ENCODE results near the gene TMEM201. TPM values are rescaled to one million over a fixed set of nuclear protein-coding genes. Genes with fewer than 3 reads are reported as not detected.

Gene TMEM201
- total and polyA plus RNA-seq, 2 of the 4 experiments (the other 2 are of a cell fraction), result 1.3 to 8.7 TPM

- H3K9ac ChIP-seq (ENCODE audit: low read depth, low read length), result no peak overlapping the region
- H3K27me3 ChIP-seq (ENCODE audit: control insufficient read depth, insufficient read depth, low read length), result no peaks in the 10 kb centered on the region
- H3K14ac ChIP-seq (replicated peaks; ENCODE audit: low read depth, low read length), result no peak overlapping the region
- H3K4me2 ChIP-seq (ENCODE audit: low read depth, low read length), result no peak overlapping the region
- 87% methylated on average over 11 of the region's 17 CpGs; no CpG with 5 or more reads in 1 of the 2 experiments for WGBS, 2 experiments (ENCODE audit: extremely low coverage in 2 of 2, insufficient read length in 1 of 2)
- no peak overlapping the region for H4K5ac ChIP-seq (ENCODE audit: low read depth, low read length)
- peaks cover 14% of the 10 kb centered on the region for H3K9me1 ChIP-seq (ENCODE audit: insufficient read depth, low read length)
- H2BK5ac ChIP-seq (ENCODE audit: low read depth, low read length, poor library complexity, severe bottlenecking), result no peak overlapping the region
- dilution Hi-C loops (cut with HindIII; ENCODE audit: low sequenced_read_pairs, unreplicated experiment) (no loop called here), intact Hi-C loops (cut with micrococcal nuclease) (no loop called here), in situ Hi-C loops (cut with MboI; ENCODE audit: low sequenced_read_pairs) (no loop called here)
- no peak overlapping the region for H3K23ac ChIP-seq (ENCODE audit: low read depth, low read length)
- peaks cover 14% of the 10 kb centered on the region; the same call in 1 of the 2 replicates for H3K36me3 ChIP-seq (ENCODE audit: control insufficient read depth, insufficient read depth, low read length)
- no peak overlapping the region for H3K27ac ChIP-seq (ENCODE audit: insufficient read depth, low read length)
- H2BK120ac ChIP-seq (ENCODE audit: low read depth, low read length), result no peak overlapping the region
- no peak for DNase-seq
- no peak overlapping the region for H4K8ac ChIP-seq (ENCODE audit: low read depth in 2 of 2, low read length in 2 of 2)
- H4K91ac ChIP-seq (ENCODE audit: insufficient read depth, low read depth, low read length), result no peak overlapping the region
- peaks cover 11 to 65% of the 10 kb centered on the region in 2 experiments for H3K79me1 ChIP-seq (ENCODE audit: low read depth in 1 of 2, low read length in 2 of 2)
- H2AK5ac ChIP-seq (ENCODE audit: low read depth, low read length), result no peak overlapping the region
- peaks cover 37% of the 10 kb centered on the region for H4K20me1 ChIP-seq (ENCODE audit: insufficient read depth, low read length)
- H2AFZ ChIP-seq (replicated peaks; ENCODE audit: low read length, poor library complexity), result no peak overlapping the region
- no peak overlapping the region for H2AK9ac ChIP-seq (replicated peaks; ENCODE audit: low read depth, low read length, poor library complexity)
- ChIA-PET POLR2A (ENCODE audit: unreplicated experiment) (no interaction called here), CTCF (no interaction called here)
- ATAC-seq (ENCODE audit: low read depth), result no peak
- no peak overlapping the region for H2BK20ac ChIP-seq (ENCODE audit: low read depth, low read length)
- no peaks in the 10 kb centered on the region for H3K9me3 ChIP-seq (ENCODE audit: control insufficient read depth, insufficient read depth, low read length)
- no peak overlapping the region for H2BK15ac ChIP-seq (ENCODE audit: low read depth, low read length)
- H3K4ac ChIP-seq (ENCODE audit: low read depth, low read length), result no peak overlapping the region
- H3K18ac ChIP-seq (ENCODE audit: low read depth, low read length), result no peak overlapping the region
- H3K4me3 ChIP-seq (ENCODE audit: insufficient read depth, low read depth, low read length), result no peak overlapping the region
- H3K4me1 ChIP-seq (ENCODE audit: control insufficient read depth, insufficient read depth, low read length), result peaks cover 10% of the 10 kb centered on the region
- no peak overlapping the region for H3K56ac ChIP-seq (ENCODE audit: extremely low read depth, insufficient read depth, low read length)
- BruUV-seq (replicated peaks), result no TSS peak
- TF ChIP-seq CEBPB (IDR thresholded peaks at IDR 0.05; ENCODE audit: low read depth, low read length), result no peak
- TF ChIP-seq MXI1 (IDR thresholded peaks at IDR 0.05; ENCODE audit: borderline replicate concordance, low read depth, low read length), result no peak
- TF ChIP-seq, protein P1, sequence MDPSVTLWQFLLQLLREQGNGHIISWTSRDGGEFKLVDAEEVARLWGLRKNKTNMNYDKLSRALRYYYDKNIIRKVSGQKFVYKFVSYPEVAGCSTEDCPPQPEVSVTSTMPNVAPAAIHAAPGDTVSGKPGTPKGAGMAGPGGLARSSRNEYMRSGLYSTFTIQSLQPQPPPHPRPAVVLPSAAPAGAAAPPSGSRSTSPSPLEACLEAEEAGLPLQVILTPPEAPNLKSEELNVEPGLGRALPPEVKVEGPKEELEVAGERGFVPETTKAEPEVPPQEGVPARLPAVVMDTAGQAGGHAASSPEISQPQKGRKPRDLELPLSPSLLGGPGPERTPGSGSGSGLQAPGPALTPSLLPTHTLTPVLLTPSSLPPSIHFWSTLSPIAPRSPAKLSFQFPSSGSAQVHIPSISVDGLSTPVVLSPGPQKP (IDR thresholded peaks at IDR 0.05; ENCODE audit: borderline replicate concordance, low read depth, low read length), result no peak
- TF ChIP-seq RAD21 (IDR thresholded peaks at IDR 0.05; ENCODE audit: low read length), result no peak
- no peak for TF ChIP-seq MAFK (IDR thresholded peaks at IDR 0.05; ENCODE audit: low read depth, low read length)
- no peak for TF ChIP-seq CTCF (conservative IDR thresholded peaks at IDR 0.05; ENCODE audit: low read depth, low read length)
- TF ChIP-seq RCOR1 (IDR thresholded peaks at IDR 0.05; ENCODE audit: insufficient replicate concordance, low read length), result no peak
- no peak for TF ChIP-seq POLR2A (IDR thresholded peaks at IDR 0.05; ENCODE audit: low read depth, low read length)
- TF ChIP-seq NFE2L2 (IDR thresholded peaks at IDR 0.05; ENCODE audit: low read depth, low read length), result no peak
- no peak for TF ChIP-seq RFX5 (IDR thresholded peaks at IDR 0.05; ENCODE audit: low read depth, low read length)
- TF ChIP-seq, protein P2, sequence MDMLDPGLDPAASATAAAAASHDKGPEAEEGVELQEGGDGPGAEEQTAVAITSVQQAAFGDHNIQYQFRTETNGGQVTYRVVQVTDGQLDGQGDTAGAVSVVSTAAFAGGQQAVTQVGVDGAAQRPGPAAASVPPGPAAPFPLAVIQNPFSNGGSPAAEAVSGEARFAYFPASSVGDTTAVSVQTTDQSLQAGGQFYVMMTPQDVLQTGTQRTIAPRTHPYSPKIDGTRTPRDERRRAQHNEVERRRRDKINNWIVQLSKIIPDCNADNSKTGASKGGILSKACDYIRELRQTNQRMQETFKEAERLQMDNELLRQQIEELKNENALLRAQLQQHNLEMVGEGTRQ (IDR thresholded peaks at IDR 0.05; ENCODE audit: low read depth, low read length), result no peak
- no peak for TF ChIP-seq CHD1 (IDR thresholded peaks at IDR 0.05; ENCODE audit: low read depth, low read length)
- TF ChIP-seq MAZ (IDR thresholded peaks at IDR 0.05; ENCODE audit: borderline replicate concordance, low read depth, low read length), result no peak
- no peak for TF ChIP-seq SMC3 (IDR thresholded peaks at IDR 0.05; ENCODE audit: low read depth, low read length)
- no peak for TF ChIP-seq FOS (IDR thresholded peaks at IDR 0.05; ENCODE audit: low read depth, low read length)
Observed at GRCh38 chr1:9595156-9595967, 6.7 kb downstream of the TMEM201 start.

All from IMR-90 (cell line).